Liver (tissue), 3 donors: ENCODE measurements around the gene C1QTNF4.
"Not testable (repeated sequence)": the region's sequence is repeated elsewhere in the genome, so short reads cannot be mapped to it uniquely, and the experiment has no call there.

ENCODE experiments used
- ATF3 ChIP-seq: IDR thresholded peaks from 2 replicates; pipeline ENCODE4 v1.6.1; 2016; ENCODE audit warnings: antibody characterized with exemption
- CTCF ChIP-seq: fragments of 150-350 bp; IDR thresholded peaks from 2 replicates; pipeline ENCODE4 v1.5.1; 2017; ENCODE audit warnings: improper control_type of control experiment, low read depth, low read length; ENCODE audit not compliant: missing input control
- EGR1 ChIP-seq, 2 donors: IDR thresholded peaks; 2 replicates each; pipeline ENCODE4 v1.6.1; 2016 to 2018; ENCODE audit warnings: antibody characterized with exemption in 2 of 2, low read depth in 2 of 2
- FOXA1 ChIP-seq: IDR thresholded peaks from 2 replicates; pipeline ENCODE4 v1.6.1; 2016; ENCODE audit warnings: antibody characterized with exemption
- HNF4G ChIP-seq: IDR thresholded peaks from 2 replicates; pipeline ENCODE4 v1.6.1; 2016; ENCODE audit warnings: antibody characterized with exemption
- JUND ChIP-seq, 2 donors: IDR thresholded peaks; 2 replicates each; pipeline ENCODE4 v1.6.1; 2016; ENCODE audit warnings: antibody characterized with exemption in 2 of 2
- MAX ChIP-seq: IDR thresholded peaks from 2 replicates; pipeline ENCODE4 v1.6.1; 2016; ENCODE audit warnings: antibody characterized with exemption
- NR2F2 ChIP-seq: IDR thresholded peaks from 2 replicates; pipeline ENCODE4 v1.6.1; 2016; ENCODE audit warnings: antibody characterized with exemption
- RAD21 ChIP-seq, 2 donors: IDR thresholded peaks; 2 replicates each; pipeline ENCODE4 v1.6.1; 2016; ENCODE audit warnings: antibody characterized with exemption in 2 of 2, mild to moderate bottlenecking in 2 of 2
- RXRA ChIP-seq, 2 donors: IDR thresholded peaks; 2 replicates each; pipeline ENCODE4 v1.6.1; 2017 to 2018; ENCODE audit warnings: antibody characterized with exemption in 2 of 2, mild to moderate bottlenecking in 1 of 2
- SP1 ChIP-seq: IDR thresholded peaks from 2 replicates; pipeline ENCODE4 v1.6.1; 2018; ENCODE audit warnings: antibody characterized with exemption, mild to moderate bottlenecking
- YY1 ChIP-seq: IDR thresholded peaks from 2 replicates; pipeline ENCODE4 v1.6.1; 2016; ENCODE audit warnings: antibody characterized with exemption, mild to moderate bottlenecking
- ZBTB33 ChIP-seq: IDR thresholded peaks from 2 replicates; pipeline ENCODE4 v1.6.1; 2016; ENCODE audit warnings: antibody characterized with exemption
- TF ChIP-seq, protein P1 (sequence below): IDR thresholded peaks from 2 replicates; pipeline ENCODE4 v1.6.1; 2016; ENCODE audit warnings: antibody characterized with exemption, mild to moderate bottlenecking
- donor health status: healthy.
- donor health status: healthy.

DNA sequence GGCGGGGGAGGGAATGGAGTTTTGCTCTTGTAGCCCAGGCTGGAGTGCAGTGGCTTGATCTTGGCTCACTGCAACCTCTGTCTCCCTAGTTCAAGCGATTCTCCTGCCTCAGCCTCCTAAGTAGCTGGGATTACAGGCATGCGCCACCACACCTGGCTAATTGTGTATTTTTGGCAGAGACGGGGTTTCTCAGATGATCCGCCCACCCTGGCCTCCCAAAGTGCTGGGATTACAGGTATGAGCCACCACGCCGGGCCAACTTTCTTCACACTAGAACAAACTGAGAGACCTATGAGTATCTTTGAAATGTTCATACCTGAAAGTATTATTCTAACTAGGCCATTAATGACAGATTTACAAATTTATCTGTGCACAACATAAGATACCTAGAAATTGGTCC, 47.9 kb downstream of the C1QTNF4 start:
- TF ChIP-seq ZBTB33; RXRA (IDR thresholded peaks at IDR 0.05); CTCF; NR2F2; MAX; HNF4G; EGR1 (IDR thresholded peaks at IDR 0.05; ENCODE audit: low read depth in 2 of 2); FOXA1; SP1; YY1; ATF3; JUND (IDR thresholded peaks at IDR 0.05); RAD21 (IDR thresholded peaks at IDR 0.05): not testable (repeated sequence)
- TF ChIP-seq, protein P1, sequence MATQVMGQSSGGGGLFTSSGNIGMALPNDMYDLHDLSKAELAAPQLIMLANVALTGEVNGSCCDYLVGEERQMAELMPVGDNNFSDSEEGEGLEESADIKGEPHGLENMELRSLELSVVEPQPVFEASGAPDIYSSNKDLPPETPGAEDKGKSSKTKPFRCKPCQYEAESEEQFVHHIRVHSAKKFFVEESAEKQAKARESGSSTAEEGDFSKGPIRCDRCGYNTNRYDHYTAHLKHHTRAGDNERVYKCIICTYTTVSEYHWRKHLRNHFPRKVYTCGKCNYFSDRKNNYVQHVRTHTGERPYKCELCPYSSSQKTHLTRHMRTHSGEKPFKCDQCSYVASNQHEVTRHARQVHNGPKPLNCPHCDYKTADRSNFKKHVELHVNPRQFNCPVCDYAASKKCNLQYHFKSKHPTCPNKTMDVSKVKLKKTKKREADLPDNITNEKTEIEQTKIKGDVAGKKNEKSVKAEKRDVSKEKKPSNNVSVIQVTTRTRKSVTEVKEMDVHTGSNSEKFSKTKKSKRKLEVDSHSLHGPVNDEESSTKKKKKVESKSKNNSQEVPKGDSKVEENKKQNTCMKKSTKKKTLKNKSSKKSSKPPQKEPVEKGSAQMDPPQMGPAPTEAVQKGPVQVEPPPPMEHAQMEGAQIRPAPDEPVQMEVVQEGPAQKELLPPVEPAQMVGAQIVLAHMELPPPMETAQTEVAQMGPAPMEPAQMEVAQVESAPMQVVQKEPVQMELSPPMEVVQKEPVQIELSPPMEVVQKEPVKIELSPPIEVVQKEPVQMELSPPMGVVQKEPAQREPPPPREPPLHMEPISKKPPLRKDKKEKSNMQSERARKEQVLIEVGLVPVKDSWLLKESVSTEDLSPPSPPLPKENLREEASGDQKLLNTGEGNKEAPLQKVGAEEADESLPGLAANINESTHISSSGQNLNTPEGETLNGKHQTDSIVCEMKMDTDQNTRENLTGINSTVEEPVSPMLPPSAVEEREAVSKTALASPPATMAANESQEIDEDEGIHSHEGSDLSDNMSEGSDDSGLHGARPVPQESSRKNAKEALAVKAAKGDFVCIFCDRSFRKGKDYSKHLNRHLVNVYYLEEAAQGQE = not testable (repeated sequence)
